HFFc6 (cell line): ENCODE data around the gene LUM. TPM values are rescaled to one million over a fixed set of nuclear protein-coding genes. Genes with fewer than 3 reads are reported as not detected.
A peak's percentile ranks its signal among the peaks of the same experiment; 100 is the strongest.

Experiments used
- DNase-seq: peaks from one replicate; pipeline ENCODE4 v3.0.0-alpha.2; 2018
- H3K27ac Mint-ChIP-seq: 2 replicates; pipeline ENCODE4 v1.8.0; 2020; ENCODE audit warnings: mild to moderate bottlenecking, mixed read lengths
- H3K27me3 Mint-ChIP-seq: 2 replicates; pipeline ENCODE4 v1.8.0; 2021; ENCODE audit warnings: mild to moderate bottlenecking, moderate library complexity, mixed read lengths; ENCODE audit not compliant: insufficient read depth
- H3K36me3 Mint-ChIP-seq: 2 replicates; pipeline ENCODE4 v1.8.0; 2021; ENCODE audit warnings: low read depth, mixed read lengths
- H3K4me1 Mint-ChIP-seq: 2 replicates; pipeline ENCODE4 v1.8.0; 2020; ENCODE audit warnings: low read depth, mixed read lengths
- H3K4me3 Mint-ChIP-seq: 2 replicates; pipeline ENCODE4 v1.8.0; 2020; ENCODE audit warnings: mild to moderate bottlenecking, moderate library complexity, mixed read lengths
- H3K9me3 Mint-ChIP-seq: 2 replicates; pipeline ENCODE4 v1.8.0; 2020; ENCODE audit warnings: mild to moderate bottlenecking, mixed read lengths
- total RNA-seq, 6 experiments: library from RNA; stranded (reverse); fragmentation: NEBNext Ultra II Directional; extraction: Animal tissue kit (Norgen Biotek cat#: 25700); gene quantifications; 2 replicates in 1 of 6; 3 replicates in 5 of 6; pipeline ENCODE4 v1.2.3, GENCODE V29; 2021
- TF ChIP-seq, protein P1 (sequence below): fragments of 200-600 bp; sonication (generic); IDR thresholded peaks from 2 replicates; pipeline ENCODE4 v1.5.0; 2021; ENCODE audit warnings: antibody characterized with exemption, mild to moderate bottlenecking

The LUM gene
- total RNA-seq, 6 experiments from 2014 or later: 34.3 to 78.1 (median 57.3) TPM

DNA sequence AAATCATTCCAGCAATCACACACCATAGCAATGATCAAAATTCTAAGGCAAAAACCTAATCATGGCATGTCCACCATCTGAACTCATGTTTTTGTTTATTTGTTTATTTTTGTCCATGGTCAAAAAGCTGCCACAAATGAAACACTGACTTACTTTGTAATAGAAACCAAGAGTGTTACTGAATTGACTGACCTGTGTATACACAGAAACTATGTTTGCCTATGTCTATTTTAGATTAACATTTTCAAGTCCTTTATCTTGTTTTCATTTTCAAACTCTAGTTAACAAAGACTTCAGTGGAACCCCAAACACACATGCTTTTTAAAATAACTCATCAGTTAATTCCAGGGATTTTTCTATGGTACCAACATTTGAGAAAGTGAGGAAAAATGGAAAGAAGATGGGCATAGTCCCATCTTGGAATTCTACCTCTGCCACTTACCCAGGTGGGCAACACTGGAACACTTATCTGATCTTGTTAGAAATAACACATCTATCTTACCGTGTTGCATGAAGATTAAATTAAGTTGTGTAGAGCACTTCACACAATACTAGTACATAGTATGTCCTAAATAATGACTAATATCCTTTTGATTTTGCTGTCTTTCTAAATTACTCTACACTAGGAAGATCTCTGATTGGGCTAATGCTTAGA is 6.4 kb downstream of the LUM start:
- H3K27me3 Mint-ChIP-seq: no peaks in the 10 kb centered on the region
- H3K9me3 Mint-ChIP-seq: no peaks in the 10 kb centered on the region
- TF ChIP-seq, protein P1, sequence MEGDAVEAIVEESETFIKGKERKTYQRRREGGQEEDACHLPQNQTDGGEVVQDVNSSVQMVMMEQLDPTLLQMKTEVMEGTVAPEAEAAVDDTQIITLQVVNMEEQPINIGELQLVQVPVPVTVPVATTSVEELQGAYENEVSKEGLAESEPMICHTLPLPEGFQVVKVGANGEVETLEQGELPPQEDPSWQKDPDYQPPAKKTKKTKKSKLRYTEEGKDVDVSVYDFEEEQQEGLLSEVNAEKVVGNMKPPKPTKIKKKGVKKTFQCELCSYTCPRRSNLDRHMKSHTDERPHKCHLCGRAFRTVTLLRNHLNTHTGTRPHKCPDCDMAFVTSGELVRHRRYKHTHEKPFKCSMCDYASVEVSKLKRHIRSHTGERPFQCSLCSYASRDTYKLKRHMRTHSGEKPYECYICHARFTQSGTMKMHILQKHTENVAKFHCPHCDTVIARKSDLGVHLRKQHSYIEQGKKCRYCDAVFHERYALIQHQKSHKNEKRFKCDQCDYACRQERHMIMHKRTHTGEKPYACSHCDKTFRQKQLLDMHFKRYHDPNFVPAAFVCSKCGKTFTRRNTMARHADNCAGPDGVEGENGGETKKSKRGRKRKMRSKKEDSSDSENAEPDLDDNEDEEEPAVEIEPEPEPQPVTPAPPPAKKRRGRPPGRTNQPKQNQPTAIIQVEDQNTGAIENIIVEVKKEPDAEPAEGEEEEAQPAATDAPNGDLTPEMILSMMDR: no peak
- H3K4me1 Mint-ChIP-seq: peaks cover 52% of the 10 kb centered on the region
- no peak overlapping the region for H3K4me3 Mint-ChIP-seq
- H3K27ac Mint-ChIP-seq: no peak overlapping the region
- peaks cover 7% of the 10 kb centered on the region; the same call in 1 of the 2 replicates for H3K36me3 Mint-ChIP-seq
- no peak for DNase-seq

DNA sequence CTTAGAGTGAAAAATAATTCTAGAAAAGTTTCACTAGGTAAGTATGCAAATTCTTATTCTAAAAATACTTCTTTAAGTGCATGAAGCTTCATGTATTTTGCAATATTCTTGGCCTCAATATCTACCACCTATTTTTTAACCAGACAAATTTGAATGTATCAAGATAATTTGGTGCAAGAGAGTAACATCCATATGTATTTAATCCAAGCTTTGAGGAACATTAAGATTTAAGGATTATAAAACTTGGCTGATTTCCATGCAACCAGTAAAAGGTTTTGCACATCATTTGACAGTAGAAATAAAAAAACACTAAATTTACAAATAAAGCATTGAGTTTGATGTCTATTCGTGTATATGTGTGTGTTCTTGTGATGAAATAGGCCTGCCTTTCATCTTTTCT is 7.7 kb downstream of the LUM start:
- Mint-ChIP-seq H3K9me3 (no peaks in the 10 kb centered on the region), H3K27me3 (no peaks in the 10 kb centered on the region), H3K4me3 (no peak overlapping the region), H3K27ac (no peak overlapping the region), H3K36me3 (peaks cover 7% of the 10 kb centered on the region; the same call in 1 of the 2 replicates), H3K4me1 (peaks cover 54% of the 10 kb centered on the region)
- TF ChIP-seq, protein P1: no peak
- no peak for DNase-seq

- peaks cover 54% of the 10 kb centered on the region for H3K4me1 Mint-ChIP-seq
- no peak for DNase-seq
These were observed 8.2 kb downstream of the LUM start for GRCh38 chr12:91103101-91103500.

DNA sequence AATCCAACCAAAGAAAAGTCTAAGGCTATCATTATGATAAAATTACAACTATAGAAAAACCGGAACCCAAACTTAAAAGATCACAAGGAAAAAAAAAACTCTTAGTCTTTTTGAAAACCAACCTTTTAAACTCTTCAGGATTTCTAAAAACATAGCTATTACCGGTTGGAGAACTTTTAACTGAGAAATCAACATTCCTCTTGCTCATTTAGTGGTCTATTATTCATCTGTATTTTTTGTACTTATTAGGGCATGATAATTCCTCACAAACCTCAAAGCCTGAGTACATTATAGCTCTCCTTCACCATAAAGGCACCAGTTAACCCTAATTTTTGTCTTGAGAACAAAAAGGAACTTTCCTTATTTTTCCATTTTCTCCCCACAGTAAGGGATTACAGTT is 10.4 kb downstream of the LUM start:
- Mint-ChIP-seq H3K9me3 (no peaks in the 10 kb centered on the region), H3K36me3 (no peaks in the 10 kb centered on the region), H3K4me1 (peaks cover 54% of the 10 kb centered on the region), H3K4me3 (peak overlapping the region; percentile 9; the same call in 1 of the 2 replicates), H3K27me3 (no peaks in the 10 kb centered on the region), H3K27ac (peak overlapping the region; percentile 23)
- TF ChIP-seq, protein P1: no peak
- peak; percentile 17 for DNase-seq

More at GRCh38 chr12:91103101-91103500, 8.2 kb downstream of the LUM start:
- Mint-ChIP-seq H3K4me3 (no peak overlapping the region), H3K27me3 (no peaks in the 10 kb centered on the region), H3K27ac (no peak overlapping the region), H3K36me3 (peaks cover 7% of the 10 kb centered on the region; the same call in 1 of the 2 replicates), H3K9me3 (no peaks in the 10 kb centered on the region)
- TF ChIP-seq, protein P1: no peak

DNA sequence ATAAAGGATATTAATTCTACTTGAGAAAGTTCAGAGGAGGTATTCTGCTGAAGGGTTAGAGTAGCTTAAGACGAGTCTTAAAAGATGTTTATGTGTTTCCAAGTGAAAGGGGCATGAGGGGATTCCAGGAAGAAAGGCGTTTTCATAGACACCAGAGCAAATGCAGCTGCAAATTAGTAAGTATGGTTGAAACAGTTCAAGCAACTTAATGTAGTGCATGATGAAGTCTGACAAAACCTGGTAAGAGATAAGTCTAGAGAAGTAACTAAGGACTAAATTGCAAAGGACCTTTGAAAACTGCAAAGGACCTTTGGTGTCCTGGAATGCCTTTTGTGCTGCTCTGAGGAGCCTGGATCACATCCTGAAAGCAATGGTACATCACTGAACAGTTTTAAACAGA is 11.5 kb downstream of the LUM start:
- Mint-ChIP-seq H3K4me1 (peaks cover 54% of the 10 kb centered on the region), H3K27ac (no peak overlapping the region; the same call in 1 of the 2 replicates), H3K27me3 (no peaks in the 10 kb centered on the region), H3K4me3 (no peak overlapping the region), H3K36me3 (no peaks in the 10 kb centered on the region), H3K9me3 (no peaks in the 10 kb centered on the region)
- TF ChIP-seq, protein P1: no peak
- DNase-seq: no peak
